Fibroblast of peridontal ligament (primary cell): ENCODE data around the gene RALBP1.

Experiments used
- DNase-seq: peaks from one replicate; pipeline ENCODE4 v3.0.0-alpha.2; 2010; ENCODE audit errors: extremely low read depth

Gene RALBP1

GRCh38 chr18:9547782-9548181, 72.5 kb downstream of the RALBP1 start:
- no peak for DNase-seq

- DNase-seq: no peak
Measured at GRCh38 chr18:9549405-9549804, 74.1 kb downstream of the RALBP1 start.

- DNase-seq: no peak
Measured at GRCh38 chr18:9550429-9550828, 75.1 kb downstream of the RALBP1 start.

DNA sequence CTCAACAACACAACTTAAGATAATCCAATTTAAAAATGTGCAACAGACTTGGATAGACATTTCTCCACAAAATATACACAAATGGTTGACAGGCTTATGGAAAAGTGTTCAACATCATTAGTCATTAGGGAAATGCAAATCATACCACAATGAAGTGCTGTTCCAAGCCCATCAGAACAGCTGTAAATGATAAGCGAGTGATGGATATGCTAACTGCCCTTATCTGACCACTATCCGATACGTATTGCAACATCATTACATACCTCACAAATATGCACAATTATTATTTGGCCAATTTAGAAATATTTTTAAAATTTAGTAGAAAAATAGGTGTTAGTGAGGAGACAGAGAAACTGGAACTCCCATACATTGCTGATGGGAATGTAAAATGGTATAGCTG, 76.9 kb downstream of the RALBP1 start:
- no peak for DNase-seq

DNA sequence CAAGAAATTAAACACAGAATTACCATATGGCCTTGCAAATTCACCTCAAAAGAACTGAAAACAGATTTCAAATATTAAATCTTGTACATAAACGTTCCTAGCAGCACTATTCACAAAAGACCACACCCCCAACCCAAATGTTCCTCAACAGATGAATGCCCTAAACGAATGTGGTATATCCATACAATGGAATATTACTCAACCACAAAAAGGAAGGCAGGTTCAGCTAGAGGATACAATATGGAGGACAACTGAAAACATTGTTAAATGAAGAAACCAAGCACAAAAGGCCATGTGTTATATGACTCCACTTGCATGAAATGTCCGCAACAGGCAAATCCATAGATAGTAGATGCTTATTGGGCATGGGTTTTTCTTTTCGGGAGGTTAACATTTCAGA, 77.3 kb downstream of the RALBP1 start:
- no peak for DNase-seq

- DNase-seq: no peak
Measured at GRCh38 chr18:9557250-9557943, 82.1 kb downstream of the RALBP1 start.

- DNase-seq: no peak
Measured at GRCh38 chr18:9558387-9559064, 83.2 kb downstream of the RALBP1 start.

GRCh38 chr18:9559253-9559652, 83.9 kb downstream of the RALBP1 start:
- no peak for DNase-seq

DNA sequence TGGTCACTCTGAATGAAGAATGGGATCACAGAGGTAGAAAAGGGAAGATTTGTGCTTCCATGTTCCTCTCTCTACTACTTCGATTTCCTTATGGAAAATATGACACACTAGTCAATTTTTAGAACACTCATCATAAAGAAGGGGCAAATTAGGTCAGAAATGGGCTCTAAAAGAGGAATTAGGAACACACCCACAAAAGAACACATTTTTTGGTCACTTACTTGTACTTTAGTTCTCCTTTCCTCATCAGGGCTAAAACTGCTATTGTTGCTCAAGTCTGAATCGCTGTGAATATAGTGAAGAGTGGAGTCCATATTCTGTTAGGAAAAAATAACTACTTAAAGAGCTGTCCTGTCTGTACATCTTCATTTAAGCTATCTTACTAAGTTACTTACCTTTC, 86.4 kb downstream of the RALBP1 start:
- no peak for DNase-seq

DNA sequence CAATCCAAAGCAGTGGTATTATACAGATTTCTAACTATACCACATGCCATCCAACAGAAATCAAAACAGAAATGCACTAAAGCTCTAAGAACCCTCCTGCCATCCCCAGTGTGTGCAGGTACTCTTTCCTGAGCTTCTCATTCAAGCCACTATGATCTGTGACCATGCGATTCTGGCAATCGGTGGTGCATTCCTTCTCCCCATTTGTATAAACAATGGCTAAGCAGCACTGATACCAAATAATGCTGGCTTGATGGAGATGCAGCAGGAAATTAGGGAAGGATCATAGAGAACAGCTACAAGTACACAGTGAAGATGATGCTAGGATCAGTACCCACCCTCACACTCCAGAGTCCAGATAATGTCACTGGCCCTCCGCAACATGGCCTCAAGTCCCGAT, 87.3 kb downstream of the RALBP1 start:
- no peak for DNase-seq

DNA sequence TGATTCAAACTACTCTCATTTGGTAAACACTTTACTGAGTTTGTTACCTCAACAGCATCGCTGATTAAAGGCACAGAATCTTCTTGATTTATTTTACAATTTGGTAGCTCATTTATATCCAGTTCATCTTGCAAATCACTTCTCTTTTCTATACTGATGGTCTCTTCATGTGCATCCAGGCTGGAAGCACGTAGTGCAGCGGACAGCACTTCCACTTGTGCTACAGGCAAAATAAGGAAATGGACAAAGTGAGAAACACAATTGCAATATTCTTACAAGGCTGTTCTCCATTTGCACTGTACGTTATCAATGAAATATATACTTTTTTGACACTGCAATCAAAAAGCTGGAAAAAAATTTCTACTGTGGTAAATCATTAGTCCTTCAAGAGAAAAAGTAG, 88.0 kb downstream of the RALBP1 start:
- DNase-seq: no peak

DNA sequence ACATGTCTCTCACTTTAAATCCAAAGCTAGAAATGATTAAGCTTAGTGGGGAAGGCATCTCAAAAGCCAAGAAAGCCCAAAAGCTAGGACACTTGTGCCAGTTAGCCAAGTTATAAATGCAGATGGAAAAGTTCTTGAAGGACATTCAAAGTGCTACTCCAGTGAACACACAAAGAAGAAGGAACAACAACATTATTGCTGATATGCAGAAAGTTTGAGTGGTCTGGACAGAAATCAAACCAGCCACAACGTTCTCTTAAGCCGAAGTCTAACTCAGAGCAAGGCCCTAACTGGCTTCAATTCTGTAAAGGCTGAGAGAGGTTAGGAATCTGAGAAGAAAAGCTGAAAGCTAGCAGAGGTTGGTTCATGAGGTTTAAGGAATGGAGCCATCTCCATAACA, 90.1 kb downstream of the RALBP1 start:
- peak; percentile 20 for DNase-seq

- no peak for DNase-seq
Measured at GRCh38 chr18:9568186-9568585, 92.9 kb downstream of the RALBP1 start.

DNA sequence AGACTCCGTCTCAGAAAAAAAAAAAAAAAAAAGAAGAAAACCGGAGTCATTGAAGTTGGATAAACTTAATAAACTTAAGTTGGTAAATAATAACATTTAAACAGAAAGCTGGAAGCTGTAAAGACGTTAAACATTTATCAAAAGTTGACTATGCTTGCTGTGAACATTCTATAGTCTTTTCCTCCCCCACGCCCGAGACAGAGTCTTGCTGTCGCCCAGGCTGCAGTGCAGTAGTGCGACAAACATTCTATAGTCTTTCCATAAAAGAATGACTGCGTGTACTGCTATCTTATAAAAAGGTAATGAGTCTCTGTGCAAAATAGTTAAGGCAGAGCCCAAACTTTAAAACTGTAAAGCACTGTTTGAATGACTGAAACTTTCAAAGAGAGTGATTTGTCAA, 93.9 kb downstream of the RALBP1 start:
- no peak for DNase-seq

GRCh38 chr18:9570255-9570654, 94.9 kb downstream of the RALBP1 start:
- DNase-seq: no peak

- no peak for DNase-seq
Measured at GRCh38 chr18:9571546-9571945, 96.2 kb downstream of the RALBP1 start.

GRCh38 chr18:9574473-9575115, 99.3 kb downstream of the RALBP1 start:
- no peak for DNase-seq

GRCh38 chr18:9575558-9575957, 100.2 kb downstream of the RALBP1 start:
- peak; percentile 99 for DNase-seq

DNA sequence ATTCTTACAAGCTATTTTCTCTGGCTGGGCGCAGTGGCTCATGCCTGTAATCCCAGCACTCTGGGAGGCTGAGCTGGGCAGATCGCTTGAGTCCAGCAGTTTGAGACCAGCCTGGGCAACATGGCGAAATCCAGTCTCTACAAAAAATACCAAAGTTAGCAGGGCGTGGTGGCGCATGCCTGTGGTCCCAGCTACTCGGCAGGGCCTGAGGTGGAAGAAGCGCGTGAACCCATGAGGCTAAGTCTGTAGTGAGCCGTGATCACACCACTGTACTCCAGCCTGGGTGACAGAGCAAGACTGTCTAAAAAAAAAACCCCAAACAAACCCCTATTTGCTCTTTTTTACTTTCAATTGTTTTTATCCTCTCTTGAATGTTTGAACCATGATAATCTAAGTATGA, 102.0 kb downstream of the RALBP1 start:
- no peak for DNase-seq

DNA sequence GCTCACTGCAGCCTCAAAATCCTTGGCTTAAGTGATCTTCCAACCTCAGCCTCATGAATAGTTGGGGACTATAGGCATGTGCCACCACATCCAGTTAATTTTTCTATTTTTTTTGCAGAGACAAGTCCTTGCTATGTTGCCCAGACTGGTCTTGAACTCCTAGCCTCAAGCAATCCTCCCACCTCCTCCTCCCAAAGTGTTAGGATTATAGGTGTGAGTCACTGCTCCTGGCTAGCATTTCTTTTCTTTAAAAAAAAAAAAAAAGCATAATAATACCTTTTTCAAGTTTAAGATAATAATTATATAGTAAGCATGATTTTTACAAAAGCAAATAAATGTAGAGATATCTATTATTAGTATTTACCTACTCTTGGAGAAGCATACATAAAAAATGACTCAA, 103.0 kb downstream of the RALBP1 start:
- DNase-seq: no peak

GRCh38 chr18:9581667-9582066, 106.4 kb downstream of the RALBP1 start:
- no peak for DNase-seq

DNA sequence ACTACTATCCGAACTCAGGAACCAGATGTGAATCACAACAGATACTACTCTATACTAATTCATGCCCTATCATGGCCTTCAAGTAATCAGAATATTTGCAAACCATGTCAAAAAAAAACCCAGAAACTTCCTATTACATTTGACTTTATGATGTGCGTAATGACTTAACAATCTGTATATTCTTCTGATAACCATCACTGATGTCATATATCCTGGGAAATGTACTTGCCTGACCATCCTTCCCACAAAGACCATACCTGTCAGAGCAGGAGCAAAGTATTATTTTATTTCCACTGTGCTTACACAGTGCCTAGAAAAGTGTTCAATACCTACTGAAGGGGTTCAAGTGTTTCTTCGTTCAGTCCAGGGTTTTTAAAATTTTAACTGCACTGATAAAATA, 111.5 kb downstream of the RALBP1 start:
- no peak for DNase-seq
